GM12878 (cell line): Measurements from ENCODE around the gene PON1. TPM values are rescaled to one million over a fixed set of nuclear protein-coding genes. Genes with fewer than 3 reads are reported as not detected.

Experiments used
- ASH2L ChIP-seq: fragments of 300-600, 200-600 bp; sonication (generic); IDR thresholded peaks from 2 replicates; pipeline ENCODE4 v1.6.1; 2017; ENCODE audit warnings: low read depth, mild to moderate bottlenecking, borderline replicate concordance
- DPF2 ChIP-seq: fragments of 450-650 bp; IDR thresholded peaks from 2 replicates; pipeline ENCODE4 v1.6.1; 2017; ENCODE audit warnings: mild to moderate bottlenecking
- HDAC6 ChIP-seq: fragments of 200-600 bp; sonication (generic); IDR thresholded peaks from one replicate; pipeline ENCODE4 v1.8.0; 2017; ENCODE audit warnings: antibody characterized with exemption; ENCODE audit not compliant: unreplicated experiment
- HSF1 ChIP-seq: fragments of 150-350 bp; IDR thresholded peaks from 2 replicates; pipeline ENCODE4 v1.6.1; 2014; ENCODE audit warnings: mild to moderate bottlenecking, low read depth, low read length
- IRF4 ChIP-seq: IDR thresholded peaks from 2 replicates; pipeline ENCODE4 v1.6.1; 2011; ENCODE audit warnings: low read depth, low read length
- MEF2B ChIP-seq: fragments of 450-650 bp; IDR thresholded peaks from 2 replicates; pipeline ENCODE4 v1.6.1; 2018; ENCODE audit warnings: mild to moderate bottlenecking, moderate library complexity; ENCODE audit not compliant: partially characterized antibody, poor library complexity, severe bottlenecking
- POLR2AphosphoS2 ChIP-seq: IDR thresholded peaks from 2 replicates; pipeline ENCODE4 v1.6.1; 2011; ENCODE audit warnings: low read depth, mild to moderate bottlenecking, low read length, improper control_type of control experiment, moderate library complexity
- REST ChIP-seq: IDR thresholded peaks from 2 replicates; pipeline ENCODE4 v1.6.1; 2012; ENCODE audit warnings: mild to moderate bottlenecking, low read depth, low read length
- RFX5 ChIP-seq: IDR thresholded peaks from 2 replicates; pipeline ENCODE4 v1.6.1; 2011; ENCODE audit warnings: low read depth, low read length, improper control_type of control experiment
- SREBF2 ChIP-seq: IDR thresholded peaks from 2 replicates; pipeline ENCODE4 v1.6.1; 2012; ENCODE audit warnings: mild to moderate bottlenecking, low read length
- YY1 ChIP-seq: IDR thresholded peaks from 2 replicates; pipeline ENCODE4 v1.6.1; 2011; ENCODE audit warnings: low read depth, mild to moderate bottlenecking, low read length
- ZBTB40 ChIP-seq: fragments of 450-650 bp; IDR thresholded peaks from 2 replicates; pipeline ENCODE4 v1.6.1; 2016; ENCODE audit warnings: mild to moderate bottlenecking, moderate library complexity, borderline replicate concordance
- polyA plus RNA-seq, 11 experiments: library from polyadenylated mRNA; depleted of rRNA in 4 of 11; unstranded in 6 of 11; stranded (reverse) in 5 of 11; fragments of >200 nt; fragmentation: Nextera tagmentation in 4 of 11; fragmentation: Illumina TruSeq in 1 of 11; extraction: Ambion mirVana in 4 of 11; extraction: Trizol in 1 of 11; gene quantifications; 1 replicate in 1 of 11; 2 replicates in 10 of 11; pipeline versions ENCODE4 v1.2.1 to v1.2.3, GENCODE V29; 2011 to 2016; ENCODE audit warnings: inconsistent platforms in 2 of 11, missing spikeins in 2 of 11, low read depth in 1 of 11
- total RNA-seq, 4 experiments: library from RNA; depleted of rRNA in 3 of 4; stranded (reverse); fragments of >200 nt in 3 of 4; fragmentation: Illumina TruSeq in 1 of 4; extraction: Trizol in 1 of 4; gene quantifications; 2 replicates each; pipeline versions ENCODE4 v1.2.1 to v1.2.3, GENCODE V29; 2013 to 2021

PON1 gene
- total and polyA plus RNA-seq, 10 of the 15 experiments (the other 5 are each of a cell fraction or from before 2014, with no cell fraction given) = 0.10 to 0.26 (median 0.23) TPM; not detected in 4

GRCh38 chr7:95318501-95319100 is 5.7 kb downstream of the PON1 start (continued):
- no peak for TF ChIP-seq POLR2AphosphoS2
- TF ChIP-seq HSF1 = no peak
- TF ChIP-seq IRF4 = no peak
- no peak for TF ChIP-seq DPF2
- TF ChIP-seq RFX5 = no peak
- TF ChIP-seq MEF2B = no peak
- TF ChIP-seq REST = no peak
- no peak for TF ChIP-seq ASH2L
- TF ChIP-seq HDAC6 = no peak
- no peak for TF ChIP-seq ZBTB40
- TF ChIP-seq YY1 = no peak
- no peak for TF ChIP-seq SREBF2
